A673 (cell line): ENCODE data around the gene C2orf80.

ENCODE experiments used
- CTCF ChIP-seq: fragments of 300-800, 200-600 bp; sonication (generic); conservative IDR thresholded peaks from 2 replicates; pipeline ENCODE4 v1.5.1; 2017; ENCODE audit warnings: low read depth, mild to moderate bottlenecking, antibody characterized with exemption, low read length, moderate library complexity, mixed read lengths
- EZH2 ChIP-seq: fragments of 200-600 bp; sonication (generic); IDR thresholded peaks from 2 replicates; pipeline ENCODE4 v1.6.1; 2017; ENCODE audit warnings: borderline replicate concordance, low read depth, mild to moderate bottlenecking, mixed read lengths, antibody characterized with exemption, low read length; ENCODE audit not compliant: poor library complexity, severe bottlenecking

- TF ChIP-seq CTCF (no peak), EZH2 (no peak)
Observed at GRCh38 chr2:208174144-208174543, 15.7 kb downstream of the C2orf80 start.
